Nucleus accumbens (tissue), 56 donors: ENCODE results near the gene CIAO2B.
A peak's percentile ranks its signal among the peaks of the same experiment; 100 is the strongest.
"Not testable (repeated sequence)": the region's sequence is repeated elsewhere in the genome, so short reads cannot be mapped to it uniquely, and the experiment has no call there.

Source experiments
- DNase-seq, 56 donors: peaks; one replicate each; lab custom pipeline; 2025; lab: John Stamatoyannopoulos, UW

Gene CIAO2B

GRCh38 chr16:66906916-66907836 lies 27.0 kb downstream of the CIAO2B start:
- DNase-seq: no peak

- peak in 1 of 56 donors; percentile 44 for DNase-seq
These were observed 28.3 kb downstream of the CIAO2B start for GRCh38 chr16:66905633-66906539.

DNA sequence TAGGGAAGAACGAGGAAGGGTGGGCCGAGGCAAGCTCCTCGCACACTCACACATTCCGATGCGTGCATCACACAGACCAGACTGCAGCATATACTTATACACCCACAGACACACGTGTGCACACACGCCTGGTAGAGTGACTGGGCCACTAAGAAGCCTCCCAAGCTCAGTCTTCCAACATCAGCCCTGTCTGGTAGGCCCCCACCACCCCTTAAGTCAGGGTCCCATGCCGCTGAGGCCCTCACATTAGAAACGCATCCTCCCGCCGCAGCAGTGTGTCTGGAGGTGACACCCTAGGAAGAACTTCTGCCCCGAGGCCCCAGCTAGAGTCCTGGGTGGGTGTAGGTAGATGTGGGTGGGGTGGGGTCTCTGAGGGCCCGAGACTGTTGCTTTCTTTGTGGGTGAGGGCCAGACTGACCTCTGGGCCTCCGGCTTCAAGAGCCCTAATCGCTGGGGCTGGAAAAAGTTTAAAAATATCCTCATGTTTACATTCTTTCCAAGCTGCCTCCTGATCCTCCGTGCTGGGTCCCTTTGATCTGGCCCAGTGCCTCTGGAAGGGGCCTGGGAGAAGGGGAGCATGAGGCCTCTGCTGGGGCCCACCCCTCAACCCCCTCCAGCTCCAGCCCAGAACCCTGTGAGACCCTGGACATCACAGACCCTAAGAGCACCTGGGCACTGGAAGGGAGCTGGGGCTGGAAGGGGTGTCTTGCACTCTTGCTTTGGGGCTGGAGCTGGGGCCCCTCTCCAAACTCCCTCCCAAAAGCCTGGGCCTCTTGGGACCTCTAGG lies 29.2 kb downstream of the CIAO2B start:
- no peak for DNase-seq

DNA sequence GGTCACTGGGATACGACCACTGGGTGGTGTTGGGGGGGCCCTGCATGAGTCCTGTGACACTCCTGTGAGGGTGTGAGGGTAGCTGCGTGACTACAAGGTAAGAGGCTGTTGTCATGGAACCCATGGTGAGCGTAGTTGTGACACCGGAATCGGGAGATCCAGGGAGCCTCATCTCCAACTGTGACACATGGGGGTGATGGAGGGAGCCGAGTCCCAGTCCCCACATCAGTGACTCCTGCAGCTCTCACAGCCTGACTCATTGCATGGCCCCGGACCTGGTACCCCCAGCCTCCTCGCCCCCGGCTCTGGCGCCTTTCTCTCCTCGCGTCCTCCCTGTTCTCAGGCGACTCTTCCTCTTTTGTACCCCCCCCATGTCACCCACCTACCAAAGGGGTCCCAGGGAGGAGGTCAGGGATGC lies 29.8 kb downstream of the CIAO2B start:
- peak in 1 of 56 donors; percentile 26 for DNase-seq

- DNase-seq: no peak
These were observed 30.4 kb downstream of the CIAO2B start for GRCh38 chr16:66903544-66904427.

GRCh38 chr16:66902648-66903543 lies 31.3 kb downstream of the CIAO2B start:
- DNase-seq: no peak

DNA sequence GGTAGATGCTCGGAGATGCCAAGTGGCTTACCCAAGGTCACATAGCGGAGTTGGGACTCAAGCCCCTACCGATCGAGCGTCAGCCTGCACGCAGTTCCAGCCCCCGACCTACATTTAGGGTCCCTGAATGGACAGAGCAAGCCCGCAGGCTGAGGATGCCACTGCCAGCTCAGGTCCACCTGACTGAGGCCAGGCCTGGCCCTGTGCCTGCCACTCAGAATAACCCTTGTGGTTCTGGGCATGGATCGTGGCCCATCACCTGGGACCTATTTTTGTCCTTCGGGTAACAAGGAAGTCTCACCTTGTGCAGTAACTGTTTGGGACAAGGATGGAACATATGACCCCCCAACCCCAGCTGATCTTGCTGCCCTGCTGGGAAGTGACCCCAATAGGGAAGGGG lies 32.6 kb downstream of the CIAO2B start:
- no peak for DNase-seq

GRCh38 chr16:66900721-66901441 lies 33.3 kb downstream of the CIAO2B start:
- peak in 3 of 56 donors; percentile 23 to 36 (median 25) for DNase-seq

- DNase-seq: peak in 7 of 56 donors; percentile 4 to 42 (median 17)
These were observed 34.1 kb downstream of the CIAO2B start for GRCh38 chr16:66899945-66900710.

- DNase-seq: no peak
These were observed 34.8 kb downstream of the CIAO2B start for GRCh38 chr16:66899310-66899944.

GRCh38 chr16:66898933-66899309 lies 35.3 kb downstream of the CIAO2B start:
- DNase-seq: no peak

- DNase-seq: peak in 1 of 56 donors; percentile 17
These were observed 36.0 kb downstream of the CIAO2B start for GRCh38 chr16:66898207-66898606.

DNA sequence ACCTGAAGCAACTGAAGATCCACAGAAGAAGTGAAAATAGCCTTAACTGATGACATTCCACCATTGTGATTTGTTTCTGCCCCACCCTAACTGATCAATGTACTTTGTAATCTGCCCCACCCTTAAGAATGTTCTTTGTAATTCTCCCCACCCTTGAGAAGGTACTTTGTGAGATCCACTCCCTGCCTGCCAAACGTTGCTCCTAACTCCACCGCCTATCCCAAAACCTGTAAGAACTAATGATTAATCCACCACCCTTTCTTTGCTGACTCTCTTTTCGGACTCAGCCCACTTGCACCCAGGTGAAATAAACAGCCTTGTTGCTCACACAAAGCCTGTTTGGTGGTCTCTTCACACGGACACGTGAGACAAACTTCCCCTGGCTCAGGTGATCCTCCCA lies 37.5 kb downstream of the CIAO2B start:
- DNase-seq: not testable (repeated sequence)

DNA sequence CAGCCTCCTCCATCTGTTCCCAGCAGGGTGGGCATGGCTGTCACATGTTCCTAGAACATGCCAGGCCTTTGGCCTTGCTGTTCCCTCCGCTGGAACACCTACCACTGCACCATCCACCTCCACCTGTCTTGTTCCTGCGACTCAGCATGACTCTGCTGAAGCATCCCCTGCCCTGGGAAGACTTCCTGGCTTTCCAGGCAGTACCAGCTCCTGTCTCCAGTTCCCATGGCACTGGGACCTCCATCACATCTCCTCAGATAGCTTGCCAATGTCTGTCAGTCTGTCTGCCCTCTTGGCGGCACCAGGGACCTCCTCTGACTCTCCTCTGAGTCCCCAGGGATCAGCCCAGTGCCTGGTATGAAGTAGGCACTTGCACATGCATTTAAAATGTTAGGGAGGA lies 38.2 kb downstream of the CIAO2B start:
- no peak for DNase-seq

GRCh38 chr16:66895689-66895979 lies 38.6 kb downstream of the CIAO2B start:
- DNase-seq: no peak

DNA sequence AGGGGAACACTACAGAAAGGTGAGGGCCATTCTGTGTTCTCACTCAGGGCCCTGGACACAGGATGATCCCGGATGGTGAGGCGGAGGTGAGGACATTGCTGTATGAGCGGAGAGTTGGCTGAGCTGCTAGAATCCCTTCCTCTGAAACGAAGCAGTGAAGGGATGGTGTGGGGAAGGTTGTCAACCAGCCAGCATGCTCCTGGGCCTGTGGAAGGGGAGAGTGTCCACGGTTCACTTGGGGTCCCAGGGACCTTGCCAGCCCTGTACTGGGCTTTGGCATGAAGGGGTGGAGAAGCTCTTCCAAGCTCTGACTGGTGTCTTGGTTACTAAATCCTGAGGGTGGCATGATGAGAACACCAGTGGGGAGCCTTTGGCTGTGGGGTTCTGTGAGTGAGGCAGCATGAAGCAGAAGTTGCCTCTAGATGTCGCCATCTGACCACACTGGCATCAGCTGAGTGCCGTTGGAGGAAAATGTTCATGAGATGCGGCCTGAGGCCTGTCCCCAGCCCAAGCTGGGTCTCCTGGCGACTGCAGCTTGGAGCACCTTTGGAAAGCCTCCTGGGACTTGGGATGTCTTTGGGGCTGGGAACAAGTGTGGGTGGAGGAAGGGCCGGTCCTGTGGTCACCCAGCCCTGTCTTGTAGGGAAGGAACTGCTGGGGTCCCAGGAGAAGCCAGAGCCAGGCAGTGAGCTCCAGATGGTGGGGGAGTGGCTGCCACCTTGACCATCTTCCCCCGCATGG lies 39.1 kb downstream of the CIAO2B start:
- peak in 50 of 56 donors; percentile 9 to 80 (median 46) for DNase-seq
